Smooth muscle cell of the brain vasculature (primary cell): ENCODE results near the gene CORO7.

Experiments used
- DNase-seq: peaks from one replicate; pipeline ENCODE4 v3.0.0-alpha.2; 2012; ENCODE audit warnings: low read depth, low spot score

CORO7 gene

DNA sequence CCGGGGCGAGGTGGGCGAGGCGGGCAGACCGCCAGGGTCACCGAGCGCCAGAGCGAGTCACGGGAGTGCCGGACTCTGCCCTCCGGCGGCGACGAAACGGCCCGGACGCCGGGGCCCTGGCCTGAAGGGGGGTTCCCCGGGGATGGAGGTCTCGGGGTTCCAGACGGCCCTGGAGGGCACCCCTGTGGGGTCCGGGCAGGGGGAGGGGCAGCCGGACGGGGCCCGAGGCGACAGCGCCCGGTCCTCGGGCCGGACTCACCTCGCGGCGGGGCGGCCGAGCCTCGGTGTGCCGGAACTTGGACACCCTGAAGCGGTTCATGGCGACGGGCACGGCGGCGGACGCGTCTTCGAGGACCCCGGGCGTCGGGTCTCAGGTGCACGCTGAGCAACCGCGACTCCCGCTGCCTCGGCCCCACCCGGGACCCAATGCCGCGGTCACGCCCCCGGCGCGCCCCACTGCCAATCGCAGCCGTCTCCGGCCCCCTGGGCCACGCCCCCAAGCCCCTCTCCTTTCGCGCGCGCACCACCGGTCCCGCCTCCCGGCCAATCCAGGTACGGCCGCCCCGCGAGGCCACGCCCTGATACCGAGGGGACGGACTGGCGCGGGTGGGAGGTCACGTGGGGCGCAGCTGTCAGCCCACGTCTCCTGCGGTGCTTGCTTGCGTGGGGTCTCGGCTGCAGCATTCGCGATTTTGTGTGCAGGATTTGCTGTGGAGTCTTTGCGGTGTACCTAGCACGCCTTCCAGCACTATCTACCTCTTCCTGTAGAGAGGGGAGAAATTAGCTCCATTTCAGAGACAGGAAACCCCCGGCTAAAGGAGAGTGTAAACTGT lies at the start of gene CORO7:
Gene CORO7 (minus strand): TSS at position 397 of the 833 bp plus-strand sequence. CDS start 78 bp downstream, at position 319.
- peak; percentile 49 for DNase-seq

DNA sequence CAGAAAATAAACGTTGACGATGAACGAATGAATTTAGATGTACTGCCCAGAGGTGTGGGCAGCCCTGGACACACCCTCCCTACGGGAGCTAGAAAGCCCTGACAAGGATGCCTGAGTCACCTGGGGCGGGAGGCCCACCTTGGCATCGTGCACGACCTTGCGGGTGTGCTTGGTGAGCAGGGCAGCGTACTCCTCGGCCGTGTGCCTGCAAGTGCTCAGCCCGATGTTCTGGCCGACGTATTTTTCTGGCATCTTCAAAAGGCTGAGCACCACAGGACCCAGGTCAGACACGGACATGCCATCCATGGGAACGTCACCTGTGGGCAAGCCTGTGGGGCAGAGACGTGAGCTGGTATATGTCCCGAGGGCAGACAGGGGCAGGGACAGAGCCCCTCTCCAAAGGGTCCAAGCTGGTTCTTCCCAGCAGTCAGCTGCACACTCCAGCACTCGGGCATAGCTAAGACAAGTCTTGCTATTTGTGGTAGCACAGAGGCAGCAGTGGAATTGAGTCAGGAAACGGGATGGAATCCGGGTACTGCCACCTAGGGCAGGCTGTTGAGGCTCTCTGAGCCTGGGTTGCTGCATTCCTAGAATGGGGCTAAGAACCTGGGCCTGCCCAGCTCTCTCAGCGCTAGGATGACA lies 47.2 kb upstream of the CORO7 start:
- DNase-seq = no peak

DNA sequence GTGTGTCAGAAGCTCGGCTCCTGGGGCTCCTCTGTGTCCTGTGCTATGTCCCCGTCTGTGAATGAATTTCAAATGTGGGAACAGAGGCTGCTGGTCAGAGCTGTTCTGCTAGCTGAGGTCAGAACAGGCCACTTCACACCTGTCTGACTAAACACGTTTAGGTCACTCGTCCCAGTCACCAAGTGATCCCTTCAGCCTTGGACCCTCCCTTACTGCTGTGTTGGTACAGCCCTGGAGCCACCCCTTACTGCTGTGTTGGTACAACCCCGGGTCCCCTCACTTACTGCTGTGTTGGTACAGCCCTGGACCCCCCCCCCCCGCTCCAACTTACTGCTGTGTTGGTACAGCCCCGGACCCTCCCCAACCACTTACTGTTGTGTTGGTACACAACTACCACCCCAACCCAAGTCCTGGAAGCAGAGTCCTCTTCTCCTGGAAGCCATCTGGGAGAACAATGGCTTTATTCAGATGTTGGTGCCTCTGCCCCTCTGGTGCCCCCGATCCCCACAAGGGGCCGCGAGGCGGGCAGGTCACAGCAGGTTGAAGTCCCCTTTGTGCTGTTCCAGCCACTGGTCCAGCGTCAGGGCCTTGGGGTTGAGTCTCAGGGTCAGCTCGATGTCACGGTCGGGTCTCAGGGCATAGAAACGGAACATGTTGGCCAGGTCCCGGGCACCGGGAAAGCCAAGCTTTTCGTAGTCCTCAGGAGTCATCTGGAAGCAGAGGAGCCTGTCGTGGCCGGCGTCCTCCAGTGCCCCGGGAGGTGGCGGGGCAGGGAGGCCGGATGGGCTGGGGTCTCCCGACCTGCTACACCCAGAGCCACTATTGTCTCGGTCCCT lies 45.1 kb upstream of the CORO7 start:
- DNase-seq = no peak

DNA sequence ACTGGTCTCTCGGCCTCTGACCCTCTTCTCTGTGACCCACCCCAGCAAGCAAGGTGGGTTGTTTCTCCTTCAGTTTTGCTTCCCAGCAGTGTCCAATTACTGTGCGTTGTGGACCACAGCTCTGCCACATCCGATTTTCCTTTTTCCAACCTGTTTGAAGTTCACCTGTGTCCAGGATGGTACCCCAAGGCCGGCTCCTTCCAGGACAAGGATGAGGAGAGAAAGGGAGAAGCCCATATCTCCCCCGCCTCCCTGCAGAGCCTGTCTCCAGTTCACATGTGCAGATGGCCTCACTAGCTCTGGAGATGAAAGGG lies 44.5 kb upstream of the CORO7 start:
- DNase-seq = no peak

DNA sequence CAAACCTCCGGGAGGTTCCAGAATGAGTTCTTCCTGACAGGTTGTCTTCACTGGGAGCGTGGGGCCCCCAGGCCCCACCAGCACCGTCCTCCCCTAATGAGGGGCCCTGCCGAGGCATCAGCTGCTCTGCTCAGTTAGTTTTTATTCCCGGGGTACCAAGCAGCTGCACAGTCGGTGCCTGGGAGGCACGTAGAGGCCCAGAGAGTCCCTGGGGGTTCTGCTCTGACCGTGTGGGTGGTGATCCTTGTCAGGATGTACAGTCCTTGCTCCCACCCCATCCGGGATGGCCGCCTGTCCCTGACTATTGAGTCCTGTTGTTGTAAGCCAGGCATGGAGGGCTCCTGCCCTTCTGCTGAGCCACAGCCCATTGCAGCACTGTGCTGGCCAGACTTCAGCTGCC lies 39.6 kb upstream of the CORO7 start:
- no peak for DNase-seq

DNA sequence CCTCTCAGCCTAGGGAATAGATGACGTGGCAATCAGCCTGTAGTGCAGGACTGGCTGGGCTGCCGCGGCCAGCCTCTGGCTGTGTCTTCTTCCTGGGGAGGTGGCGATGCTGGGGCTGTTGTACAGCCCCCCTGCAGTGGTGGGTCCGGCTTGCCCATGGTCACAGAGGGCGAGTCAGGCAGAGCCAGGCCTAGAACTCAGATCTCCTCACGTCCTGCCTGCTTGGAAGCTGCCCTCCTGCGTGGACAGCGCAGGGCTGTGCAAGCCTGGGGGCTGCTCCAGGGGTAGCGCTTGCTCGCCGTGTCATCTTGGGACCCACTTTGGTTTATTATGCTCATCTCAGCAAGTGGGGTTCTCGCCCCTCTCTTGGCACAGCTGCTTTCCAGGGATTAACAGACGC lies 38.7 kb upstream of the CORO7 start:
- no peak for DNase-seq

DNA sequence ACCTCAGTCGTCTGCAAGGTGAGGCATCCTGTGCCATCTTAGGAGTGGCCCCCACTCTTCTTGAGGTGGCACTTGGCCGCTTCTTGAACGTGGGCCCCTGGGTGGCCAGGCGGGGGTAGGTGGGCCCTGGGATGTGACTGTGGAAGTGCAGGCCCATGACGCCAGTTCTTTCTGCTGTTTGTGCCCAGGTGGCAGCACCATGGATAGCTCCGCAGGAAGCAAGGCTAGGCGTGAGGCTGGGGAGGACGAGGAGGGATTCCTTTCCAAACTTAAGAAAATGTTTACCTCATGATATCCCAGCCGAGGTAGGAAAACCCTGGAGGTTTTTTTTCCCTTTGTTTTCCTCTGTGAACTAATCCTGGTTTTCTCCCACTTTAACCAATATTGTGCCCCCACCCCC lies 38.2 kb upstream of the CORO7 start:
- no peak for DNase-seq

DNA sequence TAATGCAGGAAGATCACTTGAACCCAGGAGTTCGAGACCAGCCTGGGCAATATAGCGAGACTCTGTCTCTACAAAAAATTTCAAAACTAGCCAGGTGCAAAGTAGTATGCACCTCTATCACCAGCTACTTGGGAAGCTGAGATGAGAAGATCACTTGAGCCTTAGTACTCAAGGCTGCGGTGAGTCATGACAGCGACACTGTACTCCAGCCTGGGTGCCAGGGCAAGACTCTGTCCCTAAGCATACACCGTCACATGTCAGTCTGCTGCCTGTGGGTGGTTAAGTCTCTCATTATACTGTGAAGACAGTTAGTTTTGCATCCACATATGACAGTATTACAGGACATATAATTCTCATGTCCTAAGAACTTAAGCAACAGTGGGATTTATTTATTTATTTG lies 36.3 kb upstream of the CORO7 start:
- DNase-seq = no peak

DNA sequence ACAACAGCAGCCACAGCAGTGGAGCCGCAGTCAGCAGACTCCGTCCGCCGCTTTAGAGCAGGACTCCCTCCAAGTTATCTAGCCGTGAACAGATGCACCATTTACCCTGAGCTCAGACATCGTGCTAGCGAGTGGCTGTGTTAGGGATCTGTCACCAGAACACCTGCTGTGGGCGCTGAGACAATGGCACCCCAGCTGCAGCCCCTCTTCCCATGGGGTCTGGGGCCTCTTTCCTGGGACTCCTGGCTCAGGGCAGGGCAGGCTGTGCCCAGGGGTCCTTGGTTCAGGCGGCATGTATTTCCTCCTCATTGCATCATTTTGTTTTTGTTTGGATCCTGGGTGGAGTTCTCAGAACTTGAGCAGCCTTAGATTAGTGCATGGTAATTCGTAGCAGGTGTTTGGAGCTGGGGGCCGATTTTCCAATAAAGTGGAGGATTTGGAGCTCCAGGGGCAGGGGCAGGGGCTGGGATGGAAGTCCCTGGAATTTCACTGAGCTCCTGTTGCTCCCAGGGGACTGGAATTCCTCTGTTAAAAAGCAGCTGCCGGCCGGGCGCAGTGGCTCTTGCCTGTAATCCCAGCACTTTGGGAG lies 34.6 kb upstream of the CORO7 start:
- DNase-seq = no peak

DNA sequence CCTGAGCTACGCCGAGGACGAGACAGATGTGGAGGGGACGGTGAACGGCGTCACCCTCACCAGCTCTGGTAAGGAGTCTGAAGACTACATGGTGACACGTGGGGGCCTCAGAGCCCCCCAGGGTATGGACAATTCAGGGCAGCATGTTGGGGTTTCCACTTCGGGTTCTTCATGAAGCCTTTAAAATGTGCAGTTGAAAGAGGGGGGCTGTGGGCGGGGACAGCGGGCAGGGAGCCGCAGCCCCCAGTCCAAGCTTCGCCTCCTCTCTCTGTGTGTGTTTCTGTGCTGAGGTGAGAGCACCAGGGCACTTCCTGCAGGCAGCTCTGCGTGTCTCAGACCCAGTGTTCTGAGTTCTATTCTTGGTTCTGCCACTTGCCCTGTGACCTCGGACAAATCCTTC lies 34.0 kb upstream of the CORO7 start:
- DNase-seq = no peak

DNA sequence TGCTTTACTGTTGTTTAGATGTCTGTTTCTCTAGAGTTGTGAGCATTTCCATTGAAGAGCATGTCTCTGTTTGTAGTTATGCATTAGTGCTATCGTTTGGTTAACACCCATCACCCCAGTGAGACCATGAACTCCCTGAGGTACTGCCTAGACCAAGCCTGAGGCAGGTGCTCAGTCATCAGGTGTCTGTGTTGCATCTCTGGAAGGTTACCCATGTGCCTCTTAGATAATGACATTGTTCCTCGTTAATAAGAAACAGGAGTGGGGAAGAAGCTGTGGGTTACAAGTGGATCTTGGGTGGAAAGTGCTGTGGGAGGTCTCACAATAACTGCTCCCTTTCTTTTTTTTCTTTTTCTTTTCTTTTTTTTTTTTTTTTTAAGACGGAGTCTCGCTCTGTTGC lies 27.6 kb upstream of the CORO7 start:
- no peak for DNase-seq

DNA sequence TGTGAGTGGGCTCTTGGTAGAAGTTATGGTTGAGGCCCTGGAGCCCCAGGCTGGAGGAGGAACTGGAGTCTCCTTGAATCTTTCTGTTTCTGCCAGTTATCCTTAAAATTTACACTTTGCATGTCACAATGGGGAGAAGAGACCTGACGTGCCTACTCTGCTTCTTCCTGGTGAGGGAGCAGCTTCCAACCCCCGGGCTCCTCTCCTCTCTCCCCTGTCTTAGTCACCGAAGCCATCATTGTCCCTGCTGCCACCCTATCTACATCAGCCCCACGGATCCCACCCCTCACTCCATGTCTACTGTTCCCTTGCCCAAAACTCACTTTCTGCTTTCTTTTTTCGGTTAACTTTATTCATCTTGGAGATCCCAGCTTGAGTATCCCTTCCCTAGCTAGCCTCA lies 26.9 kb upstream of the CORO7 start:
- no peak for DNase-seq

DNA sequence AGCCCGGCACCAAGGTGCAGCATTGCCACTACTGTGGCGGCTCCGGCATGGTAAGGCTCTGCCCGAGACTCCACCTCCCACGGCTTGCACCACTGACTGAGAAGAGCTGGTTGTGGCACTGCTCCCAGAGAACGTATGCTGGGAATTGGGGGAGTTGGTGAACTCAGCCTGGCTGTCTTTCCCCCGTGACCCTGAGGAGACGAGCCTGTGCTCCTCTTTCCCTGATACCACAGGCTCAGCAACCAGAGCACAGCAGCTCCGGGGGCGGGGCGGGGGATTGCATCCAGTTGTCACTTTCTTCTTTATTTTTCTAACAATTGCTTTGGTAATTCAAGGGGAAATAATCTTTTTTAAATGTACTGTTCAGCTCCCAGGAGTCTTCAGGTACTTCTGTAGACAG lies 26.0 kb upstream of the CORO7 start:
- no peak for DNase-seq

DNA sequence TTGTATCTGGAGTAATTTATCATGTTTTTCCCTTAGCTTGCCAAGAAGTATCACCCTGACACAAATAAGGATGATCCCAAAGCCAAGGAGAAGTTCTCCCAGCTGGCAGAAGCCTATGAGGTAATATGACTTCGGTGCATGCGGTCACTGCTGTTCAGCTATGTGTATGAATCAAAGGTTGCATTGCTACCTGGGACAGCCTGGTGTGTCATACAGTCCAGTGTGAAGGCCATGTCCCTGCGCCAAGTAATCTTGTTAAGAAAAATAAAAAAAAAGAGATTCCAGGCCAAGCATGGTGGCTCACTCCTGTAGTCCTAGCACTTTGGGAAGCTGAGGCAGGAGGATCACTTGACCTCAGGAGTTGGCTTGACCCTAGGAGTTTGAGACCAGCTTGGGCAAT lies 21.0 kb upstream of the CORO7 start:
- no peak for DNase-seq

DNA sequence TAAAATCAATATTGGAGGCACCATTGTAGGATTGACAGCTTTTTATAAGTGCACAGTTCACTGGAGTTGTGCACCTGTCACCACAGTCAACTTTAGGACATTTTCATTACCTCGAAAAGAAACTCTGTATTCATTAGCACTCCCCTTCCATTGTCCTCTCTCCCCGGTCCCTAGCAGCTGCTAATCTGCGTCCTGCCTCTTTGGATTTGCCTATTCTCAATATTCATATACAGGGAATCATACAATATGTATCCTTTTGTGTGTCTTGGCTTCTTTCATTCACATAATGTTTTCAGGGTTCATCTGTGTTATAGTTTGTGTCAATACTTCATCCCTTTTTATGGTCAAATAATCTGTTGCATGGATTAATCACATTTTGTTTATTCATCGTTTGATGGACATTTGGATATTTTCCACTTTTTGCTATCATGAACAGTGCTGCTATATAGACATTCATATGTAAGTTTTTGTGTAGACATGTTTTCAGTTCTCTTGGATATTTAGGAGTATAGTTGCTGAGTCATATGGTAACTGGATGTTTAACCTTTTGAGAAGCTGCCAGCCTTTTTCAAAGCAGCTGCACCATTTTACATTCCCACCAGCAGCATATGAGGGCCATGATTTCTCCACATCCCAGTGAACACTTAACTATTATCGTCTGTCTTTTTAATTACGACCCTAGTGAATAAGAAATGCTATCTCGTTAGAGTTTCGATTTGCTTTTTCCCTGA lies 19.1 kb upstream of the CORO7 start:
- no peak for DNase-seq

DNA sequence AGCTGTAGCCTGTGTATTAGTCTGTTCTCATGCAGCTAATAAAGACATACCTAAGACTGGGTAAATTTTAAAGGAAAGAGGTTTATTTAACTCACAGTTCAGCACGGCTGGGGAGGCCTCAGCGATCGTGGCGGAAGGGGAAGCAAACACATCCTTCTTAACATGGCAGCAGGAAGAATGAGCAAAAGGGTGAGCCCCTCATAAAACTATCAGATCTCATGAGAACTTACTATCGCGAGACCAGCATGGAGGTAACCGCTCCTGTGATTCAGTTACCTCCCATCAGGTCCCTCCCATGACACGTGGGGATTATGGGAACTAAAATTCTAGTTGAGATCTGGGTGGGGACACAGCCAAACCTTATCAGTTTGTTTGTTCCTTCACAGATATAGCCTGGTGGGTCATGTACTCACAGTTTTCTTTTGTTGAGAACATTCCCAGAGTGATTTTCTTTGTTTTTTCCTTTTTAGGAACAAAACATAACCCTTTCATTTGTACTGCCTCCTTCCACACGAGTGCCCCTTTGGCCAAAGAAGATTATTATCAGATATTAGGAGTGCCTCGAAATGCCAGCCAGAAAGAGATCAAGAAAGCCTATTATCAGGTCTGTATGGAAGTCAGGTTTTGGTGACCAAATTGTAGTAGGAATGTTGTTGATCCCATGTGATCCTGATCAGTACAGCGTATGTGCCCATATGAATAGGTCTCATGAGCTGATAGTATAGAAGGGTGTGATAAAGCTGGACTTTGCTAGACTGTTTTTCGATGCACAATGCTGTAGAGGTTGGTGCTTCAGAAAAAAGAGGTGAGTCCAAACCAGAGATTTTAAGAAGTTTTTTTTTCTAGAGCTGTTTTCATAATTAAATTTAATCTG lies 17.8 kb upstream of the CORO7 start:
- no peak for DNase-seq

DNA sequence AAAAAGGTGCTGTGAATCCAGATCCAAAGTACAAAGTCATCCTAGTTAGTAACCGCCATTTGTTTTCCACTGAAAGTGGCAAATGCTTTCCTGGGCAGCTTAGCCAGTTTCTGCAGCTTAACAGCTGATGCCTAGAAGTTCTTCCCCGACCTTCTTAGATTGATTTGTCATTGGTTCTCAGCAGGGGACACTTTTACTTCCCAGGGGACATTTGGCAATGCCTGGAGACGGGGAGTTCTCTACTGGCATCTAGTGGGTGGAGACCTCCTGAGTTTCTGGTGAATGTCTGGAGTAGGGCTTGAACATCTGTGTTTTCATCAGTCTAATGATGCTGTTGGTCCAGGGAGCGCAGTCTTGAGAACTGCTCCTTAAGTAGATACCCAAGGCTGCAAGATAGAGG lies 16.8 kb upstream of the CORO7 start:
- DNase-seq = no peak

DNA sequence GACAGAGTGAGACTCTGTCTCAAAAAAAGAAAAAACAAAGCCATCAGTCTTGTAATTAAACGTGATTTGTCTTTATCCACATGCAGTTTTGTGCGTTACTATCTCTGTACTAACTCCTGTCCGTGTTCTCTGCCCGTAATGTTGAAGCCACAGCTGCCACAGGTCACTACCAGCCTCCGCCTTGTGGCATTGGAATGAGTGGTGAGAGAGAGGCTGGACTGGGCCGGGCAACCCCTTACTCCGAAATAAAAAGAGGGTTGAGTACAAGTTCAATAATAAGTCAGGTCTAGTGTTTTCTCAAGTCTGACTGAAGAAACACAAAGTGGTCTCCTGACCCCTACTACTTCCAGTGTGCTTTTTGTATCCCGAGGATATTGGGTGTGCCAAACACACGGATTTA lies 14.6 kb upstream of the CORO7 start:
- no peak for DNase-seq

DNA sequence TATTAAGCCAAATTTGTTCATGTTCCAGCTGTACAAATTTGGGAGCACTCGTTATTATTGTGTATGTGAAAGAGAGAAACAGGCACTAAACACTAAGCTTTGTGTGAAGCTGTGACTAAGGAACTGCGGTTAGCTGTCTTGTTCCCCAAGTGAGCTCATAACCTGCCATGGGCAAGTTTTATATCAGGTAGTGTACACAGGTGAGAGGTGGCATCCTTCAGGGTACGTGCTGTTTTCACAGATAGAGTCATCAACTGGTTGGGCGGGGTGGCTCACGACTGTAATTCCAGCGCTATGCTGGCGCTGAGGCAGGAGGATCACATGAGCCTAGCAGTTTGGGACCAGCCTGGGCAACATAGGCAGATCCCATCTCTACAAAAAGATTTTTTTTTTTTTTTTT lies 12.1 kb upstream of the CORO7 start:
- no peak for DNase-seq

DNA sequence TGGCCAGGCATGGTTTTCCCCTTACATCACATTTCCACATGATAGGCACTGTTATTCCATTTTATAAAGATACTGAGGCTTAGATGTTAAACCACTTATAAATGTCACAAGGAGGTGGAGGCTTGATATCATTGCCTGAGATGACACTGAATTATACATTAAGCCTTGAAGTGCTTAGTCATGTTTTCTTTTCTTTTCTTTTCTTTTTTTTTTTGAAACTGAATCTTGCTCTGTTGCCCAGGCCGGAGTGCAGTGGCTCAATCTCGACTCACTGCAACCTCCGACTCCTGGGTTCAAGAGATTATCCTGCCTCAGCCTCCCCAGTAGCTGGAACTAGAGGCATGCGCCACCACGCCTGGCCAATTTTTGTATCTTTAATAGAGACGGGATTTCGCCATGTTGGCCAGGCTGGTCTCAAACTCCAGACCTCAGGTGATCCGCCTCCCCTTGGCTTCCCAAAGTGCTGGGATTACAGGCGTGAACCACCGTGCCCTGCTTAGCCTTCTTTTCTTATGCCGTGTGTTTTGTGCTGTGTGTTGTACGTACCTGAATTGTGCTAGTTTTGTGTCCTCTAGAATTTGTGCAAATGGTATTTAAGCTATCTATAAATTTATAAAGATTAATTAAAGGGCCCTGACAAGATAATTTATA lies 10.5 kb upstream of the CORO7 start:
- DNase-seq = no peak
